Left lung (tissue), 10 donors: ENCODE data around the gene ALCAM. TPM values are rescaled to one million over a fixed set of nuclear protein-coding genes. Genes with fewer than 3 reads are reported as not detected.

Experiments used
- ATAC-seq: fragments of 200-7000 bp; cut with Tn5 transposase; one replicate; pipeline ENCODE4 v1.9.1; 2020; ENCODE audit warnings: moderate library complexity
- DNase-seq, 4 donors: peaks; one replicate each; pipeline ENCODE4 v3.0.0-alpha.2; 2013 to 2020
- H3K27ac ChIP-seq, 2 donors: fragments of 200-600 bp; sonication (generic) in 1 of 2; one replicate each; pipeline versions ENCODE4 v1.5.0 to v1.8.0; 2020 to 2021
- H3K27me3 ChIP-seq, 2 donors: fragments of 200-600 bp; sonication (generic) in 1 of 2; one replicate each; pipeline versions ENCODE4 v1.5.0 to v1.8.0; 2020 to 2021
- H3K36me3 ChIP-seq, 2 donors: fragments of 200-600 bp; sonication (generic) in 1 of 2; one replicate each; pipeline versions ENCODE4 v1.5.0 to v1.8.0; 2020 to 2021
- H3K4me1 ChIP-seq, 2 donors: fragments of 200-600 bp; one replicate each; pipeline ENCODE4 v1.8.0; 2021
- H3K4me3 ChIP-seq, 2 donors: fragments of 200-600 bp; sonication (generic) in 1 of 2; one replicate each; pipeline versions ENCODE4 v1.5.0 to v1.8.0; 2020 to 2021; ENCODE audit warnings: mild to moderate bottlenecking in 1 of 2
- H3K9me3 ChIP-seq, 2 donors: fragments of 200-600 bp; sonication (generic) in 1 of 2; one replicate each; pipeline versions ENCODE4 v1.5.0 to v1.8.0; 2020 to 2021
- intact Hi-C, 2 donors: fragments of 100-400 bp; cut with DNase I; formaldehyde crosslinking; loops; one replicate each; pipeline versions ENCODE4 v1.11.2 to v1.14.2; 2022
- polyA plus RNA-seq, 6 donors: library from polyadenylated mRNA; unstranded; fragments of 120-200 nt; gene quantifications; one replicate each; pipeline ENCODE4 v1.2.1, GENCODE V29; 2013; ENCODE audit not compliant: insufficient read length in 6 of 6
- total RNA-seq, 2 donors: library from RNA; stranded (reverse); fragmentation: NEBNext Ultra II Directional; extraction: Animal tissue kit (Norgen Biotek cat#: 25700); gene quantifications; one replicate each; pipeline ENCODE4 v1.2.1, GENCODE V29; 2021
- TF ChIP-seq, protein P1 (sequence below), 2 donors: fragments of 200-600 bp; sonication (generic) in 1 of 2; IDR thresholded peaks; one replicate each; pipeline versions ENCODE4 v1.5.0 to v1.8.0; 2021; ENCODE audit warnings: antibody characterized with exemption in 2 of 2
- donor health status: DM: no; HTN: yes; CAD: no.
- donor health status: DM: no; HTN: no; CAD: no.

ALCAM gene
- total and polyA plus RNA-seq, 8 donors: 84.2 to 170 (median 127) TPM

DNA sequence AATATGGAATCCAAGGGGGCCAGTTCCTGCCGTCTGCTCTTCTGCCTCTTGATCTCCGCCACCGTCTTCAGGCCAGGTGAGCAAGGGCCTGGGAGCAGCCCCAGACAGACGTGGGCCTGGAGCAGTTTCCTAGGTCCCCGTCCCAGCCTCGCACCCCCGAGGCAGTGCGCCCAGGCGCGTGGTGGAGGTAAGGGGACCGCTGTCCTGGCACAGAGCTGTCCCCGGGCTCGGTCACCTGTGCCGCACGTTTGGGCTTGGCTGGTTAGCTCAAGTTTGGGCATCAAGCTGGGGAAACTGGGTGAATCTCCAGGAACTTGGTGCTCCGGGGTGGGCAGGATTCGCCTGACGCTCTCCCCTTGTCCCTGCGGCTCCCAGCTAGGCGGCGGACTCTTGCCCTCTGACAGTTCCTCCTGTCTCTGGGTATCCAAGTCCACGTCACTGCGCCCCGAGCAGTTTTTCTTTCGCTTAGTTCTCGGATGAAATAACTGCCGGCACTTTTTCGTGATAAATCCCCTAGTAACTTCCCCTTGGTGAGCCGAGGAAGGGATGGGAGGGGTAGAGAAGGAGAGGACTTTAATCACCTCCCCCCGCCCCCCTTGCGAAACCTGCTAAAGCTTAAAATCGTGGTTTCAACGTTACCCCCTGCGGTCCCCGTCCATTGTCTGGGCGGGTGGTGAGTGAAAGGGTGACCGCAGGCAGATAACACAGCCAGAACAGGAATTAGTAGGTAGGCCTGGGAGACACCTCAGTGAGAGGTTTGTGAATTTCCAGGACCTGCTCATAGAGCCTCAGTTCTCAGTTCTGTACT is 901 bp downstream of the ALCAM start:
- peak; percentile 28 for ATAC-seq

DNA sequence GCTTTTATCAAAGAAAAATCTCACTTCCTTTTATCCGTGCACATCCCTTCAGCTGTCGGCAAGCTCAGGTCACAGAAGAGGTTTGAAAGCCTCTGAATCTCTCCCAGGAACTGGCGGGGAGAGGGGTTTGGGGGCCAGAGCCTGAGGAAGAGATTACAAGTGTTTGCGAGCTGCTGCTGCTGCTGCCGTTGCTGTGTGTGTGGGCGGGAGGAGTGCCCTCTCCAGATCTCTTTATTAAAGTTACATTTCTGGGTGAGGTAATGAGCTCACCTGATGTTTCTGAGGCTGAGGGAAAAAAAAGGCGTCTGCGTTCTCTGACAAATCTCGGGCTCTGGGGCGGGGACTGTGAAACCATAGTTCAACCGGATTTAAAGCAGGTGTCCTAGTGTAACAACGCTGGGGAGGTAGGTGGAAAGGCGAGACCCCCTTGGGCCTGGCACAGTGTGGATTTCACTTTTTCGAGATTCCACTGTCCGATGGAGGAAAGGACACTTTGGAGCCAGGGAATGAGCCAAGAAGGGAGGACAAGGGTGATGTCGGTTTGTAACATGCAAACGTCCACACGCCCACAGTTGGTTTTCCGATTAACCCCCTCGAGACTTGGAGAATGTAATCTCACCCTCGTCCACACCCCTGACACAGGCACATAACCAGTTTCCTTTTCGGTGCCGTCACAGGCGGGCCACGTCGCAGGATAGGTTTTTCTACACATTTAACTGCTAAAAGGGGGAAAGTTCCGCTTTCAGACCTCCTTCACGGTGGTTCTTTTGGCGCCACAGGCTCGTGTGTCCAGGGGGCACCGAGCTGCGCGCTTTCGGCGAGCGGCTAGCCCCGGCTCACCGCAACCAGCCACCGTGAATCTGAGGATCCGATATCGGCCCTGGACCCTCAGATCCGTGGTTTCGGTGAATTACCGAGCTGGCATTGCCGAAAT is 2.1 kb downstream of the ALCAM start:
- peaks cover 0 to 20% of the 10 kb centered on the region in 2 donors for H3K27me3 ChIP-seq
- ATAC-seq (peak; percentile 37), DNase-seq (peak; percentile 45 to 78 (median 77))
- H3K9me3 ChIP-seq: no peaks in the 10 kb centered on the region
- H3K27ac ChIP-seq: peak overlapping the region; percentile 90 to 92
- H3K4me1 ChIP-seq: peaks cover 0 to 42% of the 10 kb centered on the region in 2 donors
- no peaks in the 10 kb centered on the region for H3K36me3 ChIP-seq
- intact Hi-C loops: loop anchor here in 1 of 2 donors (5.0 kb wide), 1 partner anchor 742 kb away; no protein-coding TSS in a partner anchor
- TF ChIP-seq, protein P1, sequence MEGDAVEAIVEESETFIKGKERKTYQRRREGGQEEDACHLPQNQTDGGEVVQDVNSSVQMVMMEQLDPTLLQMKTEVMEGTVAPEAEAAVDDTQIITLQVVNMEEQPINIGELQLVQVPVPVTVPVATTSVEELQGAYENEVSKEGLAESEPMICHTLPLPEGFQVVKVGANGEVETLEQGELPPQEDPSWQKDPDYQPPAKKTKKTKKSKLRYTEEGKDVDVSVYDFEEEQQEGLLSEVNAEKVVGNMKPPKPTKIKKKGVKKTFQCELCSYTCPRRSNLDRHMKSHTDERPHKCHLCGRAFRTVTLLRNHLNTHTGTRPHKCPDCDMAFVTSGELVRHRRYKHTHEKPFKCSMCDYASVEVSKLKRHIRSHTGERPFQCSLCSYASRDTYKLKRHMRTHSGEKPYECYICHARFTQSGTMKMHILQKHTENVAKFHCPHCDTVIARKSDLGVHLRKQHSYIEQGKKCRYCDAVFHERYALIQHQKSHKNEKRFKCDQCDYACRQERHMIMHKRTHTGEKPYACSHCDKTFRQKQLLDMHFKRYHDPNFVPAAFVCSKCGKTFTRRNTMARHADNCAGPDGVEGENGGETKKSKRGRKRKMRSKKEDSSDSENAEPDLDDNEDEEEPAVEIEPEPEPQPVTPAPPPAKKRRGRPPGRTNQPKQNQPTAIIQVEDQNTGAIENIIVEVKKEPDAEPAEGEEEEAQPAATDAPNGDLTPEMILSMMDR (IDR thresholded peaks at IDR 0.05): no peak
- H3K4me3 ChIP-seq: peak overlapping the region; percentile 64 to 68

More for the DNA sequence above, 901 bp downstream of the ALCAM start:
- Histone ChIP-seq H3K9me3 (no peaks in the 10 kb centered on the region), H3K4me1 (peaks cover 0 to 42% of the 10 kb centered on the region in 2 donors), H3K4me3 (peak overlapping the region; percentile 64 to 68), H3K27me3 (peaks cover 0 to 20% of the 10 kb centered on the region in 2 donors), H3K27ac (peak overlapping the region; percentile 90 to 92), H3K36me3 (no peaks in the 10 kb centered on the region)
- peak; percentile 53 to 91 (median 74) for DNase-seq
- intact Hi-C loops: loop anchor here in 1 of 2 donors (5.0 kb wide), 1 partner anchor 740 kb away; no protein-coding TSS in a partner anchor
- TF ChIP-seq, protein P1 (IDR thresholded peaks at IDR 0.05): no peak

DNA sequence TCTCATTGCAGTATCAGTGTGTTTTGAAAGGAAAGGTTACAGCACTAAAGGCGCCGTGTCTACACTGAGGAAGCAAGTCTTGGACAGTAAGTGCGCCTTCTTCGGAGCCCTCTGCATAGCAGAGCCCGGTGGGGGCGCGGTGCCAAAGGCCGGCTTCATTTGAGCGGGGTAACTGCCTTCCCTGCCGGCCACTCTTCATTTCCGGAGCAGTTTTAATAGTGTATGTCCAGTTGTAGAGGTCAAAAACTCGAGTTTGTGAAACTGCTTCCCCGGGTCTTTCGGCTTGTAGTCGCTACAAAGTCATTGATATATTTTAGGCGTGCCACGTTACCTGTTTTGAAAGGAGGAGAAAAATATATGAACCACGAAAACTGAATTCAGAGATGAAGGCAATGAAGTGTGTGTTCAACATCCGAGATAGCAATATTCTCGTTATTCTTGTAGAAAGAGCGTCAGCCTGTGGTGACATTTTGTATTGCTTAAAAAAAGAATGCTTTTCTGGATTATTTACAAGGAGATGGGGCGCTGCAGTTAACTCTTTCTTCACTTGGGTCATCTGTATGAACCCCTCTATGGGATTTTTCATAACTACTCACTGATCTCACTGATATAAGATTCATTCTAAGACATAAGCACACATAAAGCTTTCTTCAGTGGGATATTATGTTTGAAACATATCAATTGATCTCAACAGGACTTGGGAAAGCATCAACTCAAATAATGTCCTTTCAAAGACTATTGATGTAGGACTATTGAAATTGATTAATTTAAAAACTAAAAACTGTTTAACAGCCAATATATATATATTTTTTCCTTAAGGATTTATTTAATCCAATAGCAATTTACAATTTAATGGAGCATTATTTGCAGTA is 3.0 kb downstream of the ALCAM start:
- Histone ChIP-seq H3K9me3 (no peaks in the 10 kb centered on the region), H3K4me1 (peaks cover 0 to 40% of the 10 kb centered on the region in 2 donors), H3K27me3 (peaks cover 0 to 17% of the 10 kb centered on the region in 2 donors), H3K27ac (peak overlapping the region; percentile 90 to 92), H3K4me3 (peak overlapping the region; percentile 64 to 68), H3K36me3 (no peaks in the 10 kb centered on the region)
- intact Hi-C loops: loop anchor here in 1 of 2 donors (5.0 kb wide), 1 partner anchor 742 kb away; no protein-coding TSS in a partner anchor
- TF ChIP-seq, protein P1 (IDR thresholded peaks at IDR 0.05): peak; percentile 15 to 50
- DNase-seq (peak; percentile 69 to 90 (median 74)), ATAC-seq (peak; percentile 5)

DNA sequence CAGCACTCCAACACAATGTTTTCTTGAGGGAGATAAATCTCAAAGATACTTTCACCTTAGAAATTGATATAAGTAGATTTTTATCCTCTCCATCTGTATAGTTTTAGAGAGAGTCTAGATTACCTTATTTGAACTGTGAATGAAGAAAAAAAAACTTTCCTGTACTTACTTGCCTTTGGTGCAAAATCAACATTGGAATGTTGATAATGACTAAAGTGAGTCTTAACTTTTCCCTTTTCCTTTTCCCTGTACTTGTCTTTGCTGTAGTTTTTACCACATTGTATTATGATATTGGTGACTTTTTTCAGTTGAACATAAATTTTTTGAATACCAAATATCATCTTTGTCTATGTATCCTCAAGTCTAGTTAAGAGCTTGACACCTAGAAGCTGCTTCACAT is 6.7 kb downstream of the ALCAM start:
- intact Hi-C loops: no loop called here
- H3K27me3 ChIP-seq: no peaks in the 10 kb centered on the region
- ATAC-seq: no peak
- H3K27ac ChIP-seq: no peak overlapping the region
- DNase-seq: no peak
- H3K4me1 ChIP-seq: peaks cover 0 to 20% of the 10 kb centered on the region in 2 donors
- H3K36me3 ChIP-seq: no peaks in the 10 kb centered on the region
- H3K4me3 ChIP-seq: no peak overlapping the region
- TF ChIP-seq, protein P1 (IDR thresholded peaks at IDR 0.05): no peak
- H3K9me3 ChIP-seq: no peaks in the 10 kb centered on the region
